Transverse colon (tissue), 4 donors: ENCODE data around the gene NAA80.

ENCODE experiments used
- CTCF ChIP-seq, 5 experiments: fragments of 200-600 bp in 3 of 5; fragments of 450-650 bp in 2 of 5; sonication (generic) in 3 of 5; IDR thresholded peaks; 1 replicate in 2 of 5; 2 replicates in 3 of 5; pipeline ENCODE4 v1.5.1; 2016 to 2017; ENCODE audit warnings: antibody characterized with exemption in 5 of 5, inconsistent platforms in 3 of 5, mild to moderate bottlenecking in 2 of 5, moderate library complexity in 1 of 5
- EP300 ChIP-seq: sonication (generic); formaldehyde crosslinking; IDR thresholded peaks from one replicate; pipeline ENCODE4 v1.6.1; 2017; ENCODE audit warnings: antibody characterized with exemption, low read depth
- POLR2A ChIP-seq: fragments of 450-650 bp; IDR thresholded peaks from one replicate; pipeline ENCODE4 v1.6.1; 2016; ENCODE audit warnings: antibody characterized with exemption, mild to moderate bottlenecking, moderate library complexity
- POLR2AphosphoS5 ChIP-seq, 3 donors: sonication (generic); formaldehyde crosslinking; IDR thresholded peaks; one replicate each; pipeline ENCODE4 v1.6.1; 2016; ENCODE audit warnings: antibody characterized with exemption in 3 of 3

GRCh38 chr3:50330330-50330729 lies 31.1 kb upstream of the NAA80 start:
- TF ChIP-seq POLR2AphosphoS5 (IDR thresholded peaks at IDR 0.05): no peak
- no peak for TF ChIP-seq POLR2A
- no peak for TF ChIP-seq CTCF (IDR thresholded peaks at IDR 0.05)
- no peak for TF ChIP-seq EP300
